ENCODE results near the gene NKD2.
A peak's percentile ranks its signal among the peaks of the same experiment; 100 is the strongest.
"Not testable (repeated sequence)": the region's sequence is repeated elsewhere in the genome, so short reads cannot be mapped to it uniquely, and the experiment has no call there.

NKD2 gene

GRCh38 chr5:1012900-1013237 is 4.3 kb downstream of the NKD2 start:
- peaks cover 16% of the 10 kb centered on the region for H3K4me1 Mint-ChIP-seq
- no peak for ATAC-seq
- H3K27me3 Mint-ChIP-seq, result peaks cover 74% of the 10 kb centered on the region
- H3K27ac Mint-ChIP-seq, result no peak overlapping the region
- no peak overlapping the region for H3K4me3 Mint-ChIP-seq
- H3K36me3 Mint-ChIP-seq, result no peaks in the 10 kb centered on the region
- H3K9me3 Mint-ChIP-seq, result no peaks in the 10 kb centered on the region

GRCh38 chr5:1013238-1013947 is 4.8 kb downstream of the NKD2 start:
- ATAC-seq, result no peak
- no peak overlapping the region for H3K27ac Mint-ChIP-seq
- H3K9me3 Mint-ChIP-seq, result no peaks in the 10 kb centered on the region
- peaks cover 13% of the 10 kb centered on the region for H3K4me1 Mint-ChIP-seq
- peaks cover 69% of the 10 kb centered on the region for H3K27me3 Mint-ChIP-seq
- no peak overlapping the region for H3K4me3 Mint-ChIP-seq
- no peaks in the 10 kb centered on the region for H3K36me3 Mint-ChIP-seq

DNA sequence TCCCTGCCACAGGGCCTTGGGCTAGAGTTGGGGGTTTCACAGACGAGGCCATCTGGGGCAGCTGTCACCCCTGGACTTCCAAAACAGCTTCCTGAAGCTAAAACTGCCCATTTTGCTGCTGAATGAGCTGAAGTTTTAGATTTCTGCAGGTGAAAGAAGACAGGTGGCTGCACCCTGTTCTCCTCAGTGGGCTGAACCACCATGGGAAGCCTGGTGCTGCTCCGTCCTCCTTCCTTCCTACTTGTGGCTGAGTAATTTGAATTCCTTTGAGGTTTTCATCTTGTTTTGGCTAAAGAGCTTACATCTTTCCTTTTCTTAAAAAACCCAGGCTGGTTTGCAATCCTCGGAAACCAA is 5.3 kb downstream of the NKD2 start:
- Mint-ChIP-seq H3K4me1 (peaks cover 13% of the 10 kb centered on the region), H3K9me3 (no peaks in the 10 kb centered on the region), H3K4me3 (no peak overlapping the region), H3K27ac (no peak overlapping the region), H3K36me3 (no peaks in the 10 kb centered on the region), H3K27me3 (peaks cover 68% of the 10 kb centered on the region)
- no peak for ATAC-seq

DNA sequence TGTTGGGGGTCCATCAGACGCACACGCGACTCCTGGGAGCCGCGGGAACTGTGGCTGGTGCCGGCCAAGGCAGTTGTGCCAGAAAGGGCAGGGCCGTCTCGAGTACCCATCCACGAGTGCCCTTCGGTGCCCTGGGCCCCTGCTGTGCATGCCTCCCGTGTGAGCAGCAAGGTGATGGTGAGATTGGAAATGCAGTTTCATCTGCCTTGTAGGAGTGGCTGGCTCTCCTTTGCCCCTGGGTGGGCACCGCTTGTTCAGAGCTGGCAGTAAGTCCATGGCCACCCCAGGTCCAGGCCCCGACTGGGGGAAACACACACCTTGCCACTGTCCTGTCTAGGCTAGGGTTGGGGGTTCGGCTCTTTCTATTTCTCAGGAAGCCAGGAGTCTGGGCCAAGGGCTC is 5.7 kb downstream of the NKD2 start:
- Mint-ChIP-seq H3K36me3 (no peaks in the 10 kb centered on the region), H3K4me3 (no peak overlapping the region), H3K27me3 (peaks cover 66% of the 10 kb centered on the region), H3K4me1 (peaks cover 13% of the 10 kb centered on the region), H3K27ac (no peak overlapping the region), H3K9me3 (no peaks in the 10 kb centered on the region)
- ATAC-seq, result no peak

GRCh38 chr5:1014781-1015221 is 6.2 kb downstream of the NKD2 start:
- H3K27ac Mint-ChIP-seq, result no peak overlapping the region
- no peaks in the 10 kb centered on the region for H3K9me3 Mint-ChIP-seq
- no peak overlapping the region for H3K4me3 Mint-ChIP-seq
- no peaks in the 10 kb centered on the region for H3K36me3 Mint-ChIP-seq
- H3K27me3 Mint-ChIP-seq, result peaks cover 61% of the 10 kb centered on the region
- ATAC-seq, result no peak
- peaks cover 10% of the 10 kb centered on the region for H3K4me1 Mint-ChIP-seq

- no peak overlapping the region for H3K4me3 Mint-ChIP-seq
- H3K36me3 Mint-ChIP-seq, result no peaks in the 10 kb centered on the region
- H3K27ac Mint-ChIP-seq, result no peak overlapping the region
- no peak for ATAC-seq
- H3K9me3 Mint-ChIP-seq, result no peaks in the 10 kb centered on the region
- H3K27me3 Mint-ChIP-seq, result peaks cover 54% of the 10 kb centered on the region
- peaks cover 5% of the 10 kb centered on the region for H3K4me1 Mint-ChIP-seq
Observed at GRCh38 chr5:1015507-1015906, 6.9 kb downstream of the NKD2 start.

- Mint-ChIP-seq H3K27ac (no peak overlapping the region), H3K36me3 (no peaks in the 10 kb centered on the region), H3K27me3 (peaks cover 49% of the 10 kb centered on the region), H3K4me1 (peaks cover 5% of the 10 kb centered on the region), H3K4me3 (no peak overlapping the region), H3K9me3 (no peaks in the 10 kb centered on the region)
- no peak for ATAC-seq
Observed at GRCh38 chr5:1016036-1016435, 7.4 kb downstream of the NKD2 start.

DNA sequence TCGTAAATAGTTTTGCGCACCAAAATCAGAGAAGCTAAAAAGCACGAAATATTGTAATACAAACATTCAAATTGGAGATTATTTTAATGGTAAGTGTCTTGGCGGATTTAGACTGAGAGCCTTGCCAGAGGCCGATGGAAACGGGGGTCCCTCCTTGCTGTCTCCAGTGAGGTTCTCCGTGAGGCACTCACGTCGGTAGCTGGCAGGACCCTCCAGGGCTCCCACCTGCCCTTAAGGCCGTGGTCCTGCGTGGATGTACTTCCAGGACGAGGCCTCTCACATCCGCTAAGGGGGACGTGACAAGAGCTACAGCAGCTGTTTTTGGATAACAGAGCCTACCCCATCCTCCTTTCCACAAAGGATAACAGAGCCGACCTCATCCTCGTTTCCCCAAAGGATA is 7.9 kb downstream of the NKD2 start:
- ATAC-seq, result no peak
- Mint-ChIP-seq H3K4me1 (peaks cover 1% of the 10 kb centered on the region), H3K36me3 (no peaks in the 10 kb centered on the region), H3K27me3 (peaks cover 45% of the 10 kb centered on the region), H3K4me3 (no peak overlapping the region), H3K27ac (no peak overlapping the region), H3K9me3 (no peaks in the 10 kb centered on the region)

DNA sequence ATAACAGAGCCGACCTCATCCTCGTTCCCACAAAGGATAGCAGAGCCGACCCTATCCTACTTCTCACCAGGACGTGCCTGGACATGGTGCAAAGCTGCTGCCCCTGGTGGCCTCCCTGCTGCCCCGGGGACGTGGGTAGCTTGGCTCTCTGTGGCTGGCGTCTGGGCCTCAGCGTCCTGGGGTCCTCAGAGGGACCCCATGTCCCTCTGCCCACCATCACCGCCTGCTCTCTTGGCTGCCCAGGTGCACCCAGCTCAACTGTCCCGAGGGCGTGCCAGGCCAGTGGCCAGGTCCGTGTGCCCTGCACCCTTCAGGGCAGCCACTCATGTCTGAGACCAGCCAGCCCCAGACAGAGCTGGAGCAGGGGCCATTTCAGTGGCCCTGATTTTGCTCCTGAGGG is 8.5 kb downstream of the NKD2 start:
- peaks cover 39% of the 10 kb centered on the region for H3K27me3 Mint-ChIP-seq
- H3K4me1 Mint-ChIP-seq, result no peaks in the 10 kb centered on the region
- no peak overlapping the region for H3K4me3 Mint-ChIP-seq
- no peak for ATAC-seq
- H3K27ac Mint-ChIP-seq, result no peak overlapping the region
- H3K9me3 Mint-ChIP-seq, result no peaks in the 10 kb centered on the region
- no peaks in the 10 kb centered on the region for H3K36me3 Mint-ChIP-seq

GRCh38 chr5:1017691-1018455 is 9.3 kb downstream of the NKD2 start:
- H3K9me3 Mint-ChIP-seq, result no peaks in the 10 kb centered on the region
- no peaks in the 10 kb centered on the region for H3K4me1 Mint-ChIP-seq
- H3K27me3 Mint-ChIP-seq, result peaks cover 39% of the 10 kb centered on the region
- H3K27ac Mint-ChIP-seq, result no peak overlapping the region
- no peak overlapping the region for H3K4me3 Mint-ChIP-seq
- no peaks in the 10 kb centered on the region for H3K36me3 Mint-ChIP-seq
- peak; percentile 40 for ATAC-seq

GRCh38 chr5:1018596-1018995 is 10.0 kb downstream of the NKD2 start:
- Mint-ChIP-seq H3K27ac (no peak overlapping the region), H3K4me3 (no peak overlapping the region), H3K36me3 (no peaks in the 10 kb centered on the region), H3K27me3 (peaks cover 32% of the 10 kb centered on the region), H3K4me1 (no peaks in the 10 kb centered on the region), H3K9me3 (no peaks in the 10 kb centered on the region)
- no peak for ATAC-seq

DNA sequence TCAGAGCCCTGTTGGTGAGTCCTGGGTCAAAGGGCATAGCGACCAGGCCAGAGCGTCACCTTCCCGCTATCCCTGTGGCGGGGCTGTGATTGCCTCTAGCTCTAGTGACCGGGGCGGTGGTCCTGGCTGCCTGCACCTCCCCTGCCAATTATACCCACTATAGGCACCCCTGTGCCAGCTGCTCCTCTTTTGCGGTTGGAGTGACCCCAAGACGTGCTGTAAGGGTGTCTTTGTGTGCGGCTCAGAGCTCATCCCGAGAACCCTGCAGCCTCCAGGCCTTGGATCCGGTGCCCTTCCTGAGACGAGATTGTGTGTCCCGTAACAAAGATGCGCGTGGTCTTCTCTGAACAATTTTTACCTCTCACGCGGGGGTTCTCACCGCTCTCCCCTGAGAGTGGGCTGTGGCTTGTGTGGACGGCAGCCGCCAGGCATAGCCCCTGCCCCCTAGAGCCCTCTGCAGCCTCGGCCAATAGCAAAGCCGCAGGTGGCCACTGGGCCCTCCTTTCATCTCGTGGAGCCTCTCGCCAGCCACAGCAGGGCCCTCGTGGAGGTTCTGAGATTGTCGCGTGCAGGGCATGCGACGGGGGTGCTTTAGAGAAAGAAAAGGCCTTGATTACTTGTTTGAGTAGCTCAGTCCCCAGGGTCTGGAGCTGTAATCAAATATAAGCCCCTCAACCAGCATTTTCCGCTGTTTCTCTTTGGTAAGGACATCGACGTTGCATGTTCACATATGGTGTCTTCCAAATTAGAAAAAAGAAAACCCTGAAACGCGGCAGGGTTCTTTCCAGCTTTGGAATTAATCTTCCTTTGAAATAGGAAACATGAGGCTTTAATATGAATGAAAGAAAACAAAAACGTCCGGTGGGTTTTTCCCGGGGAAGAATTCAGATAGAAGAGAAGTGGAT is 10.7 kb downstream of the NKD2 start:
- no peak overlapping the region for H3K27ac Mint-ChIP-seq
- H3K36me3 Mint-ChIP-seq, result no peaks in the 10 kb centered on the region
- peaks cover 25% of the 10 kb centered on the region for H3K27me3 Mint-ChIP-seq
- H3K4me3 Mint-ChIP-seq, result no peak overlapping the region
- H3K9me3 Mint-ChIP-seq, result no peaks in the 10 kb centered on the region
- H3K4me1 Mint-ChIP-seq, result no peaks in the 10 kb centered on the region
- ATAC-seq, result no peak

DNA sequence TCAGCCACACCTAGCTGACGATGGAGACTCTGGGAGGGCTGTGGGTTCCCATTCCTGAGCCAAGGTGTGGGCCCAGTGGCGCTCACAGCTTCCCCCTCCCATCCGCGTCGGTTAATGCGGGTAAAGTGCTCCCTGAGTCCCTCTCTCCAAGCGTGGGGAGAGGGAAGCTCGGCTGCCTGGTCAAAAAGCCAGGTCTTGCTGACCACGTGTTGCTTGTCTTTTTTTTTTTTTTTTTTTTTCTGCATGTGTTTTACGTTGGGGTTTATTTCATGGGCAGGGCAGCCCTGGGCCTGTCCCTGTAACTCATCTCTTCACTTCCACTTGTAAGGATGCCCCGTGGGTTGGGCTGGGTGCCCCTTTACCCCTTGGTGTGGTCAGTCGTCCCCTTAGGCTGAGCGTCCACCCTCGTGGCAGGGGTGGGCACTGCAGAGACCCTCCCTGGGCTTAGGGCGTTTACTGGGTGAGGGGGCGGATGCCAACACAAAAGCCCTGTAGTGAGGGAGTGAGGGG is 11.9 kb downstream of the NKD2 start:
- H3K27ac Mint-ChIP-seq, result no peak overlapping the region
- no peak for ATAC-seq
- no peaks in the 10 kb centered on the region for H3K4me1 Mint-ChIP-seq
- H3K4me3 Mint-ChIP-seq, result no peak overlapping the region
- H3K36me3 Mint-ChIP-seq, result no peaks in the 10 kb centered on the region
- peaks cover 16% of the 10 kb centered on the region for H3K27me3 Mint-ChIP-seq
- no peaks in the 10 kb centered on the region for H3K9me3 Mint-ChIP-seq

DNA sequence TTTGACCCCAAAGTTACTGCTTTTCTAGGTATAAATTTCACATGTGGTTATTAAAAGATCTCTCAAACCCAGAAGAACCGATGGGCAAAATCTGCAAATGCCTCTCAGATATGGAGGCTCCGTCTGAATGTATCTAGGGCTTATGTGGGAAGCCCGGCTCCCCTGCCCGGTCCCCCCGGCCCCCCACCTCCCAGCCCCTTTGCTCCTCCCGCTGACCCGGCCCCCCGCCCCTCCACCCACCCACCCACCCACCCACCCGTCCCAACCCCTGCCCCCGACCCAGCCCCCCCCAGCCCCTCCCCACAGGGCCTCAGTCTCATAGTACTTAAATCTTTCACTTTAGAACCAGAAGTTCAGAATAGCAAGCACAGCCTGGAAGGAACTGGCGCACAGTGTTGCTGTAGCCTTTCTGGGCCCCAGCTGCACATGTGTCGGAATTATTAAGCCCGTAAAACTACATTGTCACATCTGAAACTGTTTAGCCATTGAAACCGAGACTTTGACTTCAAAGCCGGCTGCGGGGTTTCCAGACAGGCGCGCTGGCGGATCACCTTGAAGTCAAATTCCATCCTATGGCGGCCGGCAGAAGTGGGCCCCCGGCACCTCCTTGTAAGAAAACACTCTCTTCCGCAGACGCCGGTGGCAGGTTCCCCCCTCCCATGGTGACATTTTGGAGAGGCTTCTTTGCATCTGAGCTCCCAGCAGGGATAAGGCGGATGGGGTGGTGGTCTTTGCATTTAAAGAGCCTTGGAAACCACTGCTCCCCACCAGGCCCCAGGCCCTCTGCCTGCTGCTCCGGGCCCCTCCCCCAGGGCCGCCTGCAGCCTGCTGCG is 12.8 kb downstream of the NKD2 start:
- Mint-ChIP-seq H3K9me3 (no peaks in the 10 kb centered on the region), H3K27ac (no peak overlapping the region), H3K36me3 (no peaks in the 10 kb centered on the region), H3K27me3 (peaks cover 13% of the 10 kb centered on the region), H3K4me1 (no peaks in the 10 kb centered on the region), H3K4me3 (no peak overlapping the region)
- ATAC-seq, result no peak

DNA sequence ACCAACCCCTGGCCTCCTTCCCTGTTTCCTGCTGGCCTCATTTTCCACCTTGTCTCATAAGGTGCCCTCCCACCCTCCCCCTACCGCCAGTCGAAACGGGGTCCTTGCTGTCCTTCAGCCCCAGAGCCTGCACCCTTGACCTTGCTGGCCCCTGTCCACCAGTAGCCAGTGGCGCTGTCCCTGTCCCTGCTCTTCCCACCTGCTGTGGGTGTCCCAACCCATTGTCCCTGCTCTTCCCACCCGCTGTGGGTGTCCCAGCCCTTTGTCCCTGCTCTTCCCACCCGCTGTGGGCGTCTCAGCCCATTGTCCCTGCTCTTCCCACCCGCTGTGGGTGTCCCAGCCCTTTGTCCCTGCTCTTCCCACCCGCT is 13.4 kb downstream of the NKD2 start:
- not testable (repeated sequence) for H3K9me3 Mint-ChIP-seq, ATAC-seq, H3K27me3 Mint-ChIP-seq, H3K36me3 Mint-ChIP-seq, H3K4me3 Mint-ChIP-seq, H3K4me1 Mint-ChIP-seq, H3K27ac Mint-ChIP-seq

All from stimulated activated memory B cell treated with anti-CD40 and anti-IgM and Interleukin-4, amounts not matched to agents 10 μg/mL and 1 μg/mL and 100 μg/mL, for 72 hours (primary cell).